Heart right ventricle (tissue), 16 donors: Measurements from ENCODE around the gene CELA1. TPM values are rescaled to one million over a fixed set of nuclear protein-coding genes. Genes with fewer than 3 reads are reported as not detected.

Source experiments
- ATAC-seq, 8 donors: fragments of 200-7000 bp; cut with Tn5 transposase; one replicate each; pipeline ENCODE4 v1.9.1; 2020; ENCODE audit warnings: mild to moderate bottlenecking in 8 of 8, moderate library complexity in 8 of 8, moderate number of reproducible peaks in 1 of 8
- DNase-seq, 2 donors: peaks; one replicate each; pipeline ENCODE4 v3.0.0-alpha.2; 2020
- H3K27ac ChIP-seq, 10 donors: fragments of 200-600 bp; sonication (generic) in 2 of 10; one replicate each; pipeline versions ENCODE4 v1.5.0 to v1.8.0; 2020 to 2022; ENCODE audit warnings: mild to moderate bottlenecking in 3 of 10
- H3K27me3 ChIP-seq, 7 donors: fragments of 200-600 bp; one replicate each; pipeline ENCODE4 v1.8.0; 2021 to 2022; ENCODE audit warnings: mild to moderate bottlenecking in 2 of 7
- H3K36me3 ChIP-seq, 9 donors: fragments of 200-600 bp; sonication (generic) in 1 of 9; one replicate each; pipeline versions ENCODE4 v1.5.0 to v1.8.0; 2020 to 2022; ENCODE audit warnings: mild to moderate bottlenecking in 2 of 9
- H3K4me1 ChIP-seq, 9 donors: fragments of 200-600 bp; sonication (generic) in 1 of 9; one replicate each; pipeline versions ENCODE4 v1.5.0 to v1.8.0; 2020 to 2022; ENCODE audit warnings: mild to moderate bottlenecking in 4 of 9
- H3K4me3 ChIP-seq, 10 donors: fragments of 200-600 bp; sonication (generic) in 2 of 10; one replicate each; pipeline versions ENCODE4 v1.5.0 to v1.8.0; 2020 to 2022; ENCODE audit warnings: mild to moderate bottlenecking in 7 of 10, moderate library complexity in 2 of 10
- H3K9me3 ChIP-seq, 11 donors: fragments of 200-600 bp in 10 of 11; sonication (generic) in 2 of 11; one replicate each; pipeline versions ENCODE4 v1.5.0 to v1.8.0; 2013 to 2022; ENCODE audit warnings: mild to moderate bottlenecking in 2 of 11, control low read depth in 1 of 11, moderate library complexity in 1 of 11
- WGBS, 2 donors: extraction: QIAGEN DNeasy Blood & Tissue Kit; methylation state at CpG; one replicate each; pipeline ENCODE4 v1.1.7; 2013; ENCODE audit warnings: inconsistent platforms in 1 of 2; 5-methylcytosine and 5-hydroxymethylcytosine counted together
- intact Hi-C, 10 donors: fragments of 100-400 bp; cut with DNase I; formaldehyde crosslinking; loops; one replicate each; pipeline versions ENCODE4 v1.11.1 to v1.14.2; 2022
- long read RNA-seq, 3 donors: library from polyadenylated mRNA; unstranded; transcript quantifications; one replicate each; pipeline ENCODE4 v2.0.0, GENCODE V29; 2020 to 2021
- polyA plus RNA-seq, 2 donors: library from polyadenylated mRNA; stranded (reverse); fragments of 200-250 nt; gene quantifications; one replicate each; pipeline ENCODE4 v1.2.3, GENCODE V29; 2013
- total RNA-seq, 10 donors: library from RNA; stranded (reverse); fragmentation: NEBNext Ultra II Directional in 3 of 10; extraction: Animal tissue kit (Norgen Biotek cat#: 25700) in 3 of 10; gene quantifications; one replicate each; pipeline versions ENCODE4 v1.2.1 to v1.2.4, GENCODE V29; 2021 to 2023
- TF ChIP-seq, protein P1 (sequence below), 9 donors: fragments of 200-600 bp; sonication (generic) in 2 of 9; IDR thresholded peaks; one replicate each; pipeline versions ENCODE4 v1.5.0 to v1.8.0; 2021 to 2022; ENCODE audit warnings: antibody characterized with exemption in 9 of 9, mild to moderate bottlenecking in 5 of 9, moderate library complexity in 1 of 9
- donor health status: Arrhythmogenic right ventricular cardiomyopathy.
- donor health status: ischemic (EF 13 %, LVEDD 7.1; RV severe dilation, severe dysfunction).
- donor health status: healthy with polysubstance abuse.
- donor health status: DM: no; HTN: yes; CAD: no.
- donor health status: DM: no; HTN: no; CAD: no.
- donor health status: ischemic (EF 25% LVEDD 6.9; RV normal size, moderate dysfunction).
- donor health status: ischemic (EF 25% LVEDD 5.7; RV mildly dilated, moderate dysfunction).
- donor health status: healthy.
- donor health status: DM: yes; HTN: yes; CAD: no.
- donor health status: Ischemic cardiomyopathy.
- donor health status: ischemic (EF 35%, LVEDD 5.7; RV mildly dilated, moderate dysfunction).
- donor health status: nonischemic (EF 11% LVEDD 7.7; RV severe dilation, severe dysfunction).
- donor health status: DM: yes; HTN: yes; CAD: no.
- donor health status: PGD.
- donor health status: ischemic (EF 29% LVEDD 5.4; RV normal size, mild dysfunction).
- donor health status: nonischemic (EF 23%, LVEDD 6.1; RV moderate dilation, normal function).

CELA1 gene
- not detected for total RNA-seq
- not detected for polyA plus RNA-seq
- long read RNA-seq, donor 1 = 0 reads
- long read RNA-seq, donor 2 = 0 reads
- long read RNA-seq, donor 3 = 0 reads

DNA sequence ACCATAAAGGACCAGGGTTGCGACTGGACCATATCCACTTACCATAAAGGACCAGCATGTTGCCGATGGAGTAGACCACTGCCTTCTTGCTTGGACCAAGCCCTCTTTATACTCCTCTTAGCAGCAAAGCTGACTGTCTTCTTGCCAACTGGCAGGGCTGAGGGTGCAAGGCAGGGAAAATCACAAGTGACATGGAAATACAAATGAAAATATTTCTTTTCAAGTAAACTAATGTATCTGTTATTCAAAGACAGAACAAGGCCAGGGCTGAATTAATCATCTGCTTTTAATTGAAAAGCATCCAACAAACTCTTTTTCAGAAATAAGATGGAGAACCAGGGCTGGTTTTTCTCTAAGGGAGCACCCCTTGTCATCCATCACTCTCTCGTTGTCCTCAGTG is at the start of gene CELA1:
CELA1 (minus strand) TSS at position 99 of the 400 bp plus-strand sequence; CDS start at position 58, 41 bp downstream.
- H3K27me3 ChIP-seq = no peaks in the 10 kb centered on the region
- no peak for DNase-seq
- ATAC-seq = no peak
- peaks cover 0 to under 1% (median 0%) of the 10 kb centered on the region in 9 donors for H3K4me1 ChIP-seq
- H3K4me3 ChIP-seq = no peak within 1 kb of the TSS
- 87 to 89% methylated on average over 3 of the region's 3 CpGs for WGBS, 2 donors
- no peaks in the 10 kb centered on the region for H3K9me3 ChIP-seq
- no peaks in the 10 kb centered on the region for H3K36me3 ChIP-seq
- H3K27ac ChIP-seq = no peak within 1 kb of the TSS
- TF ChIP-seq, protein P1, sequence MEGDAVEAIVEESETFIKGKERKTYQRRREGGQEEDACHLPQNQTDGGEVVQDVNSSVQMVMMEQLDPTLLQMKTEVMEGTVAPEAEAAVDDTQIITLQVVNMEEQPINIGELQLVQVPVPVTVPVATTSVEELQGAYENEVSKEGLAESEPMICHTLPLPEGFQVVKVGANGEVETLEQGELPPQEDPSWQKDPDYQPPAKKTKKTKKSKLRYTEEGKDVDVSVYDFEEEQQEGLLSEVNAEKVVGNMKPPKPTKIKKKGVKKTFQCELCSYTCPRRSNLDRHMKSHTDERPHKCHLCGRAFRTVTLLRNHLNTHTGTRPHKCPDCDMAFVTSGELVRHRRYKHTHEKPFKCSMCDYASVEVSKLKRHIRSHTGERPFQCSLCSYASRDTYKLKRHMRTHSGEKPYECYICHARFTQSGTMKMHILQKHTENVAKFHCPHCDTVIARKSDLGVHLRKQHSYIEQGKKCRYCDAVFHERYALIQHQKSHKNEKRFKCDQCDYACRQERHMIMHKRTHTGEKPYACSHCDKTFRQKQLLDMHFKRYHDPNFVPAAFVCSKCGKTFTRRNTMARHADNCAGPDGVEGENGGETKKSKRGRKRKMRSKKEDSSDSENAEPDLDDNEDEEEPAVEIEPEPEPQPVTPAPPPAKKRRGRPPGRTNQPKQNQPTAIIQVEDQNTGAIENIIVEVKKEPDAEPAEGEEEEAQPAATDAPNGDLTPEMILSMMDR (IDR thresholded peaks at IDR 0.05) = no peak
- intact Hi-C loops = loop anchor here in 8 of 10 donors (5.0 to 10.0 kb wide), 4 partner anchors 302 to 522 kb away; partner anchors contain the start of gene LETMD1 (in 2 of the 8)

DNA sequence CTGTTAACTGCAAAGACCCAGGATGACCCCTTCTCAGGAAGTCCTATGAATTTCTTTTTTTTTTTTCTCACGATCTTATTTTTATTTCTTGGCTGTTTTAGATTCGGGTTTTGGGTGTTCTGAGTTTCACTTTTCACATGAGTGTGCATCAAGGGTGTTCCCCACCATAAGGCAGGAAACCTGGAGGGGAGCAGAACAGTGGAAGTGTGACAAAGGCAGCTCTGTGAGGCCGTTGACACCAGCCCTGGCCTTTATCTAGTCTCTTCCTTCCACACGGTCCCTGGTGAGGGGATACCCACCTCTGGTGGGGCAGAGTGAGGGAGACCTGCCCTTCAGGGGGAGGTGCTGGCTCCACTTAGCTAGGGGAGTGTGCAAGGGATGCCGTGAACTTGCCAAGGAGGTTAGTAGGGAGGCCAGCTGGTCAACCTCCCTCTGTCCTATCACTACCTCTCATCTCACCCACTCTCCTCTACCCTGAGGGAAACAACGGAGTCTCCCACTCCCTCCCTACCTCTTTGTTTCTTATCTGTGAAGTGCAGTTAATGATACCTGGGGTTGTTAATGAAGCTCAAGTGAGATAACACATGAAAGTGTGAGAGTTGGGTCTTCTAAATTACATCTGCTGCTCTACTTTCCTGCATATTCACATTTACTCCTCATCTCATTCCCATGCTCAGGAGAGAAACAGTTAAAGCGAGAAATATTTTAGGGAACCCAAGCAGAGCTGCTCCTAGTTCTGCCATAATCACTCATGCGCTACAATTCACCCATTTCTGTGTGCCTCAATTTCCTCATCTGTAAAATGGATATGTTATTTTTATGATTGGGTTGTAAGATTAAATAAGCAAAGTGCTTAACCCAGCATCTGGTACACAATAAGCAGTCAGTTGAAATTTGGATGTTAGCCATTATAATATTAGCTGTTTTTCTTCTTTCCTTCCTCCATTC is 49.1 kb upstream of the CELA1 start:
- 47 to 54% methylated on average over 8 of the region's 8 CpGs for WGBS, 2 donors
- Histone ChIP-seq H3K36me3 (no peaks in the 10 kb centered on the region), H3K4me1 (peaks cover 0 to 55% (median 9%) of the 10 kb centered on the region in 9 donors), H3K9me3 (no peaks in the 10 kb centered on the region), H3K27me3 (peaks cover 4 to 65% (median 31%) of the 10 kb centered on the region in 7 donors), H3K27ac (peak overlapping the region in 3 of 10 donors; percentile 30 to 91 (median 40)), H3K4me3 (no peak overlapping the region)
- intact Hi-C loops = no loop called here
- TF ChIP-seq, protein P1 (IDR thresholded peaks at IDR 0.05) = no peak
- peak in 1 of 8 donors; percentile 67 for ATAC-seq
- DNase-seq = no peak

DNA sequence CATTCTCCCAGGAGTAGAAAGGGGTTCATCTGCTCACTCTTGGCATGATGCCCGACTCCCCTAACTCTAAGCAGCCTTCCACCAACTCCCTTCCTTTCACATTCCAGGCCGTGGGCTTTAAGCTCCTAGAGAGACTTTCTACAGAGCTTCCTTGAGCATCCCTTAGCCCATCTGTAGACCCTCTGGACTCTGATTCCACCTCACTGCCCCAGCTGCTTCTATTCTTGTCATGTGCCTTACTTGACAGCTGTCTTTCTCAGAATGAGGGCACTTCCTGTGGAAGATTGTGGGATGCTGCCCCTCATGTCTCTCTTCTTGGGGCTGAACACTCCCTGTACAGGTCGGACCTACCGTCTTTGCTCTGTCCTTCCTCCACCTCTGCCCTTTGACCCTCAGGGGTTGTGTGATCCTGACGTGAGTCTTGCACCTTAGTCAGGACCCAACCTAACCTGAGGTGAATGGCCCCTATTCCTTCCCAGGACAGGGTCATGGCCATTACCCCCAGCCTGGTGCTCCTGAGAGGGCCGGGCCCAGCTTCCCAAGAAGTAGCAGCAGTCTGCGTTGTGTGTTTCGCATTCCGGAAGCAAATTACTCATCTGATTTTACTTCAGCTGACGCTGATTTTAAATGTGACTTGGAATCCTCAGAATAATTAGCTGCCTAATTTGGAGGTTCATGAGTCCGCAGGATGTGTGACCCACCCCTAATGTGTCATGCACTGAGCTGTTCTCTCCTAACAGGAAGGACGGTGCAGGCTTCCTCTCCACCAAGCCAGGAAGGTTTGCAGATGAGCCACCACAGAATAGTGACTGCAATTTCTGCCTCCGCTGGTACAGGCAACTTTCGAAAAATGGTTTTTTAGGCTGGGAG is 47.4 kb upstream of the CELA1 start:
- ATAC-seq (peak in 7 of 8 donors; percentile 41 to 86 (median 70)), DNase-seq (peak in 1 of 2 donors; percentile 20)
- WGBS, 2 donors = 72 to 76% methylated on average over 14 of the region's 14 CpGs
- H3K36me3 ChIP-seq = no peaks in the 10 kb centered on the region
- peaks cover 4 to 62% (median 31%) of the 10 kb centered on the region in 7 donors for H3K27me3 ChIP-seq
- H3K4me1 ChIP-seq = peaks cover 0 to 72% (median 9%) of the 10 kb centered on the region in 9 donors
- peak overlapping the region in 6 of 10 donors; percentile 28 to 91 (median 66) for H3K27ac ChIP-seq
- H3K9me3 ChIP-seq = no peaks in the 10 kb centered on the region
- intact Hi-C loops = no loop called here
- peak overlapping the region in 1 of 10 donors; percentile 7 for H3K4me3 ChIP-seq
- TF ChIP-seq, protein P1 (IDR thresholded peaks at IDR 0.05) = no peak
